Suppressor macrophage treated with lipopolysaccharide for 1 hour (primary cell): ENCODE results near the gene BACH2.
"Not testable (repeated sequence)": the region's sequence is repeated elsewhere in the genome, so short reads cannot be mapped to it uniquely, and the experiment has no call there.

Source experiments
- DNase-seq, 3 donors: peaks; one replicate each; pipeline ENCODE4 v3.0.0-alpha.2; 2020 to 2022

BACH2 gene

GRCh38 chr6:90180526-90180925 is 116.1 kb downstream of the BACH2 start:
- no peak for DNase-seq

GRCh38 chr6:90179190-90180169 is 117.2 kb downstream of the BACH2 start:
- peak; percentile 58 to 68 (median 66) for DNase-seq

GRCh38 chr6:90178384-90178855 is 118.2 kb downstream of the BACH2 start:
- peak in 2 of 3 donors; percentile 46 to 49 for DNase-seq

- peak in 1 of 3 donors; percentile 37 for DNase-seq
Measured at GRCh38 chr6:90177544-90178383, 118.9 kb downstream of the BACH2 start.

GRCh38 chr6:90175627-90176538 is 120.8 kb downstream of the BACH2 start:
- peak; percentile 83 to 88 (median 85) for DNase-seq

- DNase-seq = no peak
Measured at GRCh38 chr6:90173262-90173925, 123.2 kb downstream of the BACH2 start.

- no peak for DNase-seq
Measured at GRCh38 chr6:90170601-90171000, 126.0 kb downstream of the BACH2 start.

GRCh38 chr6:90169374-90169773 is 127.3 kb downstream of the BACH2 start:
- DNase-seq = no peak

- no peak for DNase-seq
Measured at GRCh38 chr6:90168693-90169131, 127.9 kb downstream of the BACH2 start.

GRCh38 chr6:90167514-90168379 is 128.9 kb downstream of the BACH2 start:
- DNase-seq = no peak

GRCh38 chr6:90166155-90166924 is 130.3 kb downstream of the BACH2 start:
- not testable (repeated sequence) for DNase-seq

- no peak for DNase-seq
Measured at GRCh38 chr6:90162648-90163387, 133.8 kb downstream of the BACH2 start.

- DNase-seq = no peak
Measured at GRCh38 chr6:90160013-90160412, 136.6 kb downstream of the BACH2 start.

- DNase-seq = no peak
Measured at GRCh38 chr6:90159452-90159851, 137.2 kb downstream of the BACH2 start.

- DNase-seq = no peak
Measured at GRCh38 chr6:90158936-90159335, 137.7 kb downstream of the BACH2 start.

- DNase-seq = no peak
Measured at GRCh38 chr6:90157441-90157840, 139.2 kb downstream of the BACH2 start.

- DNase-seq = no peak
Measured at GRCh38 chr6:90156861-90157260, 139.8 kb downstream of the BACH2 start.

GRCh38 chr6:90154755-90155470 is 141.7 kb downstream of the BACH2 start:
- DNase-seq = peak in 1 of 3 donors; percentile 31
